DOHH2 (cell line): ENCODE results near the gene DLGAP3.

Experiments used
- EZH2phosphoT487 ChIP-seq: fragments of 200-600 bp; sonication (generic); IDR thresholded peaks from 2 replicates; pipeline ENCODE4 v1.6.1; 2017; ENCODE audit warnings: borderline replicate concordance, mild to moderate bottlenecking, antibody characterized with exemption, low read length, moderate library complexity, mixed read lengths
- TF ChIP-seq, protein P1 (sequence below): fragments of 200-600 bp; sonication (generic); IDR thresholded peaks from one replicate; pipeline ENCODE4 v1.5.1; 2014; ENCODE audit warnings: antibody characterized with exemption, mild to moderate bottlenecking, low read depth, low read length; ENCODE audit not compliant: poor library complexity, severe bottlenecking

DNA sequence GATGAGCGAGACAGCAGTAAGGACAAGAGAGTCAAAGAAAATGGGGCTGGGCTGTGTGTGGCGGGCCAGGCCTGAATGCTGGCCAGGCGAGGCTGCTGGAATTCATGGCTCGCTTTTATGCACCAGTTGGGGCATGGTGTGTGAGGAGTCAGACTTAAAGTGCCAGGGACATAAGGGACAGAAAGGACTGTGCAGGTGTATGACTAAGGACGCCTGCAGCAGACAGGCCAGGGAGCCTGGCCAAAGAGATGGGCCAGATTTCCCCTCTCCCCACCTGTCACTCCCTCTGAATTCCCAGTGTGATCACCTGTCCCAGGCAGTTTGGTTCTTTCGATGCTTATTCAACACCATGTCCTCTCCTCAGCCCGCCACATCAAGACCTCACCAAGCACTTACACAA lies 53.0 kb downstream of the DLGAP3 start:
- TF ChIP-seq, protein P1, sequence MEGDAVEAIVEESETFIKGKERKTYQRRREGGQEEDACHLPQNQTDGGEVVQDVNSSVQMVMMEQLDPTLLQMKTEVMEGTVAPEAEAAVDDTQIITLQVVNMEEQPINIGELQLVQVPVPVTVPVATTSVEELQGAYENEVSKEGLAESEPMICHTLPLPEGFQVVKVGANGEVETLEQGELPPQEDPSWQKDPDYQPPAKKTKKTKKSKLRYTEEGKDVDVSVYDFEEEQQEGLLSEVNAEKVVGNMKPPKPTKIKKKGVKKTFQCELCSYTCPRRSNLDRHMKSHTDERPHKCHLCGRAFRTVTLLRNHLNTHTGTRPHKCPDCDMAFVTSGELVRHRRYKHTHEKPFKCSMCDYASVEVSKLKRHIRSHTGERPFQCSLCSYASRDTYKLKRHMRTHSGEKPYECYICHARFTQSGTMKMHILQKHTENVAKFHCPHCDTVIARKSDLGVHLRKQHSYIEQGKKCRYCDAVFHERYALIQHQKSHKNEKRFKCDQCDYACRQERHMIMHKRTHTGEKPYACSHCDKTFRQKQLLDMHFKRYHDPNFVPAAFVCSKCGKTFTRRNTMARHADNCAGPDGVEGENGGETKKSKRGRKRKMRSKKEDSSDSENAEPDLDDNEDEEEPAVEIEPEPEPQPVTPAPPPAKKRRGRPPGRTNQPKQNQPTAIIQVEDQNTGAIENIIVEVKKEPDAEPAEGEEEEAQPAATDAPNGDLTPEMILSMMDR = no peak
- no peak for TF ChIP-seq EZH2phosphoT487
